ENCODE data around the gene GALNT16. TPM values are rescaled to one million over a fixed set of nuclear protein-coding genes. Genes with fewer than 3 reads are reported as not detected.

The GALNT16 gene
- total RNA-seq, 1 experiment from 2014 or later, result 0.33 TPM

DNA sequence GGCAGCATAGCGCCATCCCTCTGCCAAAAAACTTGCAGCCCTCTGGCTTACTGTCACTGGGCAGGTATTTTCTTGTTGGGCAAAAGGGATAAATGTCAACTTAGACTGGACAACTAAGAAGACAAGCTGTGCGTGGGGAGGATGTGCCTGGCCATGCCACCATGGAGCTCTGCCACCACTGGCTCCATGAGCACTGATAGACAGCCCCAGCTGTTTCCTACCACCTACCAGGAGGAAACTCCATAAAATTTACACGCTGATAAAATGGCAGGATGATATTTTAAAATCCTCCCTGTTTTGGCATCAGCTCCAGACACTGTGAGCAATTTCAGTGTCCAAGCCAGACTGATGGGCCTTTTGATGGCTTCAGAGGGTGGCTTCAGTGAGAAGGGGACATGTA lies 7.1 kb upstream of the GALNT16 start:
- H2AFZ ChIP-seq (ENCODE audit: low read length), result no peak overlapping the region
- H3F3A ChIP-seq (ENCODE audit: low read length, unreplicated experiment), result no peaks in the 10 kb centered on the region
- H3K36me3 ChIP-seq (ENCODE audit: low read depth, low read length), result no peaks in the 10 kb centered on the region
- no peak overlapping the region for H3K4me2 ChIP-seq (ENCODE audit: low read length)
- no peaks in the 10 kb centered on the region for H3K9me3 ChIP-seq (ENCODE audit: low read length)
- H3K9ac ChIP-seq (ENCODE audit: low read length), result no peak overlapping the region
- no peaks in the 10 kb centered on the region for H4K20me1 ChIP-seq (ENCODE audit: low read length)
- ATAC-seq, result no peak
- no peak overlapping the region for H3K27ac ChIP-seq (ENCODE audit: low read length)
- BruUV-seq (replicated peaks), result no TSS peak
- intact Hi-C loops (cut with micrococcal nuclease), result no loop called here
- no peaks in the 10 kb centered on the region for H3K27me3 ChIP-seq (ENCODE audit: low read length)
- no peaks in the 10 kb centered on the region for H3K9me2 ChIP-seq (replicated peaks; ENCODE audit: low read length)
- CTCF ChIA-PET, result interaction anchor here (1.8 kb wide), 1 partner anchor 35 kb away, joined by 5 read pairs; no protein-coding TSS in a partner anchor
- TF ChIP-seq EZH2phosphoT487 (IDR thresholded peaks at IDR 0.05; ENCODE audit: borderline replicate concordance, low read length) (no peak), EZH2 (IDR thresholded peaks at IDR 0.05; ENCODE audit: low read length, unreplicated experiment) (no peak)
- TF ChIP-seq, protein P1, sequence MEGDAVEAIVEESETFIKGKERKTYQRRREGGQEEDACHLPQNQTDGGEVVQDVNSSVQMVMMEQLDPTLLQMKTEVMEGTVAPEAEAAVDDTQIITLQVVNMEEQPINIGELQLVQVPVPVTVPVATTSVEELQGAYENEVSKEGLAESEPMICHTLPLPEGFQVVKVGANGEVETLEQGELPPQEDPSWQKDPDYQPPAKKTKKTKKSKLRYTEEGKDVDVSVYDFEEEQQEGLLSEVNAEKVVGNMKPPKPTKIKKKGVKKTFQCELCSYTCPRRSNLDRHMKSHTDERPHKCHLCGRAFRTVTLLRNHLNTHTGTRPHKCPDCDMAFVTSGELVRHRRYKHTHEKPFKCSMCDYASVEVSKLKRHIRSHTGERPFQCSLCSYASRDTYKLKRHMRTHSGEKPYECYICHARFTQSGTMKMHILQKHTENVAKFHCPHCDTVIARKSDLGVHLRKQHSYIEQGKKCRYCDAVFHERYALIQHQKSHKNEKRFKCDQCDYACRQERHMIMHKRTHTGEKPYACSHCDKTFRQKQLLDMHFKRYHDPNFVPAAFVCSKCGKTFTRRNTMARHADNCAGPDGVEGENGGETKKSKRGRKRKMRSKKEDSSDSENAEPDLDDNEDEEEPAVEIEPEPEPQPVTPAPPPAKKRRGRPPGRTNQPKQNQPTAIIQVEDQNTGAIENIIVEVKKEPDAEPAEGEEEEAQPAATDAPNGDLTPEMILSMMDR (conservative IDR thresholded peaks at IDR 0.05; ENCODE audit: low read depth, low read length), result no peak
- POLR2A ChIA-PET (ENCODE audit: unreplicated experiment), result no interaction called here
- H3K79me2 ChIP-seq (ENCODE audit: low read length), result no peaks in the 10 kb centered on the region
- H3K4me3 ChIP-seq (ENCODE audit: low read length), result no peak overlapping the region
- no peaks in the 10 kb centered on the region for H3K4me1 ChIP-seq (ENCODE audit: insufficient read depth, low read length)
- DNase-seq, result no peak

DNA sequence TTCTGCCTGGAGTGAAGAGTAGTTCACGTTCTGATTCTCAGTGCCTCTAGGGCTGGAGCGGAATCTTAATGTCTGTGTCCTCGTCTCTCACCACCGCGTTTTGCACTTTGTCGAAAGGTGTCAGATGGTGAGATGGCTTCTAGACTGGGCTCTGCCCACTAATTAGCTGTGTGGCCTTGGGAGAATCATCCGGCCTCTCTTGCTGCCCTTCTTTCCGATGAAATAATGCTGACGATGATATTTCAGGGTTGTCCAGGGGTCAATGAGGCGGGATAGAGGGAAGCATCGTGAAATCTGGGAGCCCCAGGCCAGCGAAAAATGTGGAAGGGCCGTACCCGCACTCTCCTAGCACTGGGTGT lies 811 bp upstream of the GALNT16 start:
- Histone ChIP-seq H3K9ac (ENCODE audit: low read length) (no peak overlapping the region), H3K79me2 (ENCODE audit: low read length) (no peaks in the 10 kb centered on the region), H3K4me3 (ENCODE audit: low read length) (no peak overlapping the region), H3K9me3 (ENCODE audit: low read length) (no peaks in the 10 kb centered on the region), H3K27ac (ENCODE audit: low read length) (no peak overlapping the region), H3K27me3 (ENCODE audit: low read length) (peaks cover 54% of the 10 kb centered on the region), H3K9me2 (replicated peaks; ENCODE audit: low read length) (no peaks in the 10 kb centered on the region), H2AFZ (ENCODE audit: low read length) (no peak overlapping the region), H4K20me1 (ENCODE audit: low read length) (no peaks in the 10 kb centered on the region), H3K36me3 (ENCODE audit: low read depth, low read length) (no peaks in the 10 kb centered on the region), H3K4me2 (ENCODE audit: low read length) (peak overlapping the region; percentile 77; the same call in 1 of the 2 replicates), H3F3A (ENCODE audit: low read length, unreplicated experiment) (no peaks in the 10 kb centered on the region), H3K4me1 (ENCODE audit: insufficient read depth, low read length) (peaks cover 7% of the 10 kb centered on the region; the same call in 1 of the 2 replicates)
- CTCF ChIA-PET, result no interaction called here
- TF ChIP-seq, protein P1 (conservative IDR thresholded peaks at IDR 0.05; ENCODE audit: low read depth, low read length), result no peak
- TF ChIP-seq EZH2 (IDR thresholded peaks at IDR 0.05; ENCODE audit: low read length, unreplicated experiment), result no peak
- no peak for TF ChIP-seq EZH2phosphoT487 (IDR thresholded peaks at IDR 0.05; ENCODE audit: borderline replicate concordance, low read length)
- DNase-seq (no peak), ATAC-seq (no peak)
- BruUV-seq (replicated peaks), result no TSS peak
- POLR2A ChIA-PET (ENCODE audit: unreplicated experiment), result no interaction called here
- intact Hi-C loops (cut with micrococcal nuclease), result no loop called here

DNA sequence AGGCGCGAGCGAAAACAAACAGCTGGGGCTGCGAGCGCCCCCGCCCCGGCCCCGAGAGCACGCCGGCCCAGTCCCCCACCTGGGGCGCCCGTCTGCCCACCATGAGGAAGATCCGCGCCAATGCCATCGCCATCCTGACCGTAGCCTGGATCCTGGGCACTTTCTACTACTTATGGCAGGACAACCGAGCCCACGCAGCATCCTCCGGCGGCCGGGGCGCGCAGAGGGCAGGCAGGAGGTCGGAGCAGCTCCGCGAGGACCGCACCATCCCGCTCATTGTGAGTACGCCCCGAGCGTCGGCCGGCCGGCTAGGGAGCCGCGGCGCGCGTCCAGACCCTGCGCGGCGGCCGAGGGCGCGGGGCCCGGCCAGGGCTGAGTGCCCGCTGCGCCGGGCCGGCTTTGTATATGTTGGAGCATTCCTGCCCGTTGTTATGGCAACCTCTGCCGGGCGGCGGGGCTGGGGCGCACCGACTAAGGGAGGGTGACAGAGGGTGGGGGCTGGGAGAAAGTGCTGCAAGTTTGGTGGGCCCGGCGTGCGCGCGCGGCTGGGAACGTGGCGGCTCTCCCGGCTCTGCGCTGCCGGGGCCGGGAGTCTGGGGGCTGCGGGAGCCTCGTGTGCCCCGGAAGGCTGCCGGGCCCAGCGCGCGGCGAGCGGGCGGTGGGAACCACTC lies 367 bp downstream of the GALNT16 start:
- intact Hi-C loops (cut with micrococcal nuclease), result loop anchor here (5.0 kb wide), 1 partner anchor 37 kb away; no protein-coding TSS in a partner anchor
- POLR2A ChIA-PET (ENCODE audit: unreplicated experiment), result no interaction called here
- Histone ChIP-seq H3K9me3 (ENCODE audit: low read length) (no peaks in the 10 kb centered on the region), H3K4me1 (ENCODE audit: insufficient read depth, low read length) (peaks cover 7% of the 10 kb centered on the region; the same call in 1 of the 2 replicates), H3K27ac (ENCODE audit: low read length) (no peak overlapping the region), H3K79me2 (ENCODE audit: low read length) (no peaks in the 10 kb centered on the region), H3K4me2 (ENCODE audit: low read length) (peak overlapping the region; percentile 77), H3K4me3 (ENCODE audit: low read length) (peak overlapping the region; percentile 50), H2AFZ (ENCODE audit: low read length) (no peak overlapping the region; the same call in 1 of the 2 replicates), H3K9ac (ENCODE audit: low read length) (no peak overlapping the region), H3K27me3 (ENCODE audit: low read length) (peaks cover 55% of the 10 kb centered on the region), H3F3A (ENCODE audit: low read length, unreplicated experiment) (no peaks in the 10 kb centered on the region), H3K36me3 (ENCODE audit: low read depth, low read length) (no peaks in the 10 kb centered on the region), H4K20me1 (ENCODE audit: low read length) (no peaks in the 10 kb centered on the region), H3K9me2 (replicated peaks; ENCODE audit: low read length) (no peaks in the 10 kb centered on the region)
- TF ChIP-seq, protein P1 (conservative IDR thresholded peaks at IDR 0.05; ENCODE audit: low read depth, low read length), result no peak
- TF ChIP-seq EZH2 (IDR thresholded peaks at IDR 0.05; ENCODE audit: low read length, unreplicated experiment) (peak; percentile 95), EZH2phosphoT487 (IDR thresholded peaks at IDR 0.05; ENCODE audit: borderline replicate concordance, low read length) (0 out of 2 replicates have a peak, but pooled peaks have one; percentile 49)
- CTCF ChIA-PET, result no interaction called here
- BruUV-seq (replicated peaks), result no TSS peak
- DNase-seq (no peak), ATAC-seq (peak; percentile 17)

All from PC-3 (cell line).